GM10248 (cell line): ENCODE data around the gene DYNC1I2.
A peak's percentile ranks its signal among the peaks of the same experiment; 100 is the strongest.

ENCODE experiments used
- CTCF ChIA-PET: fragments of 300-600 bp; sonication (Branson Sonifier 250); formaldehyde crosslinking; extraction: SDS; loops from one replicate; lab custom pipeline; 2021; ENCODE audit warnings: antibody characterized with exemption; lab: Yijun Ruan, JAX
- POLR2A ChIA-PET: fragments of 350-650 bp; sonication (Branson Sonifier 250); formaldehyde crosslinking; extraction: SDS; loops from one replicate; lab custom pipeline; 2020; ENCODE audit warnings: antibody characterized with exemption; lab: Yijun Ruan, JAX
- DNase-seq: peaks from one replicate; pipeline ENCODE4 v3.0.0; 2012; ENCODE audit errors: extremely low spot score
- TF ChIP-seq, protein P1 (sequence below): IDR thresholded peaks from 2 replicates; pipeline ENCODE4 v1.5.1; 2012; ENCODE audit warnings: mild to moderate bottlenecking, low read depth; ENCODE audit errors: extremely low read depth, missing control alignments, control extremely low read depth

DYNC1I2 gene

DNA sequence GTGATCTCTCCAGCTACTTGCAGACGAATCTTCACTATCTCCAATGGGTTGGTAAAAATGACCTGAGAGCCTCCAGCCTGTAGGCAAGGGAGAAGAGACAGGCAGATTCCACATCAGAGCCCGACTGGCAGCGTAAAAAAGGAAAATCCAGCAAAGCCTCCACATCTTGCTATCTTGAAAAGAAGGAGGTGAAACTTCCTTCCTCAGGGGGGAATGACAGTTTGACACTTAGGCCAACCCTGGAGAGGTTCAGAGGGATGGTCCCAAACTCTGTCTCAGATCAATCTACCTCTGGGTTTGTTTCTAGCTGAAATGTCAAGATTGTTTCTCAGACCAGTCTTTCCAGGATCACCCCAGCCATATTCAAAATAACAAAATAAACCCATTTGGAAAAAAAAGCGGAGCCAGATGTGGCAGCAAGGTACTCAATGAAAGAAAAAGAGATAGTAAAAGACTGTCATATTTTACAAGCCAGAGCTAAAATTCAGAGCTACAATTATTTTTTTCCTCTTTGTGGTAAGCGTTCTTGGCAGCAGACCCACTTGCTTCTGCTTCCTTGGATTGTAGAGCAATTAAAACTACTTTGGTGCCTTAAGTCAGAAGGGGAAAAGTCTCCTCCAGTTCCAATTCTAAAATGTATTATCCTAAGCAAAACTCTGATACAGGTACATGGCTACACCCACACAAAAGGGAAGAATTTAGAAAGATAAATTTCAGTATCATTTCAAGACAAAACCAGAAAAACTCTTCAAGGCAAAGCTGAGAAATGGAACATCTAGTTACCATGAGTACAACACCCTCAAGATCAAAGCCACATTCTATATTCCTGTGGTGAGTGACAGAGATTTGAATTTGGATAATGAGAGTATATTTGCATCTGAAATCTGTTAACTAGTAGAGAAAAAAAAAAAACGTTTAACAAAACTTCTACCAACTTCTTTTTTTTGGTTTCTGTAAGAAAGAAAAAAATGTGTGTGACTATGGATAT lies 106.7 kb downstream of the DYNC1I2 start:
- TF ChIP-seq, protein P1, sequence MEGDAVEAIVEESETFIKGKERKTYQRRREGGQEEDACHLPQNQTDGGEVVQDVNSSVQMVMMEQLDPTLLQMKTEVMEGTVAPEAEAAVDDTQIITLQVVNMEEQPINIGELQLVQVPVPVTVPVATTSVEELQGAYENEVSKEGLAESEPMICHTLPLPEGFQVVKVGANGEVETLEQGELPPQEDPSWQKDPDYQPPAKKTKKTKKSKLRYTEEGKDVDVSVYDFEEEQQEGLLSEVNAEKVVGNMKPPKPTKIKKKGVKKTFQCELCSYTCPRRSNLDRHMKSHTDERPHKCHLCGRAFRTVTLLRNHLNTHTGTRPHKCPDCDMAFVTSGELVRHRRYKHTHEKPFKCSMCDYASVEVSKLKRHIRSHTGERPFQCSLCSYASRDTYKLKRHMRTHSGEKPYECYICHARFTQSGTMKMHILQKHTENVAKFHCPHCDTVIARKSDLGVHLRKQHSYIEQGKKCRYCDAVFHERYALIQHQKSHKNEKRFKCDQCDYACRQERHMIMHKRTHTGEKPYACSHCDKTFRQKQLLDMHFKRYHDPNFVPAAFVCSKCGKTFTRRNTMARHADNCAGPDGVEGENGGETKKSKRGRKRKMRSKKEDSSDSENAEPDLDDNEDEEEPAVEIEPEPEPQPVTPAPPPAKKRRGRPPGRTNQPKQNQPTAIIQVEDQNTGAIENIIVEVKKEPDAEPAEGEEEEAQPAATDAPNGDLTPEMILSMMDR = no peak
- peak; percentile 8 for DNase-seq
- POLR2A ChIA-PET = no interaction called here
- CTCF ChIA-PET = interaction anchor here (1.4 kb wide), 1 partner anchor 10 kb away, joined by 3 read pairs; no protein-coding TSS in a partner anchor

DNA sequence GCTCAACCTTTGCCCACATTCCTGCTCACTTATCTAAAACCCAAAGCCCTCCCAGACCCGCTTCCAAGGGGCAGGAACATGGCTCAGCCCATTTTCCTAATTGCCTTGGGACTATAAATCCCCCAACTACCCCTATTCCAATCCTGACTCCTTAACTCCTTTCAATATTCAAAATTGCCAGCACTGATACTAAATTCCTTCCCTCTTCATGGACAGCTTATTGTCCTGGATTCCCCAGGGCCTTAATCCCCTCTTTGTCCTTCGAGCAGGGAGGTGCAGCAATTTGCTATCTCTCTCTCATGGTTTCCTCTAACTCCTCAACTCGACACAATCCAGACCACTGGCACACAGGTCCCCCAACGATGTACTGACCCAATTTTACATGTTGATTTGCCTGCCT lies 107.6 kb downstream of the DYNC1I2 start:
- CTCF ChIA-PET = interaction anchor here (1.0 to 1.7 kb wide), 3 partner anchors 11 to 311 kb away, joined by 3 to 4 read pairs (median 3); no protein-coding TSS in a partner anchor
- TF ChIP-seq, protein P1 = no peak
- POLR2A ChIA-PET = no interaction called here

More for the DNA sequence above, 107.6 kb downstream of the DYNC1I2 start:
- no peak for DNase-seq
